Measurements from ENCODE around the gene PRKACB. TPM values are rescaled to one million over a fixed set of nuclear protein-coding genes. Genes with fewer than 3 reads are reported as not detected.
"Not testable (repeated sequence)": the region's sequence is repeated elsewhere in the genome, so short reads cannot be mapped to it uniquely, and the experiment has no call there.

The PRKACB gene
- total and polyA plus RNA-seq, 8 donors: 22.4 to 54.9 (median 45.3) TPM

DNA sequence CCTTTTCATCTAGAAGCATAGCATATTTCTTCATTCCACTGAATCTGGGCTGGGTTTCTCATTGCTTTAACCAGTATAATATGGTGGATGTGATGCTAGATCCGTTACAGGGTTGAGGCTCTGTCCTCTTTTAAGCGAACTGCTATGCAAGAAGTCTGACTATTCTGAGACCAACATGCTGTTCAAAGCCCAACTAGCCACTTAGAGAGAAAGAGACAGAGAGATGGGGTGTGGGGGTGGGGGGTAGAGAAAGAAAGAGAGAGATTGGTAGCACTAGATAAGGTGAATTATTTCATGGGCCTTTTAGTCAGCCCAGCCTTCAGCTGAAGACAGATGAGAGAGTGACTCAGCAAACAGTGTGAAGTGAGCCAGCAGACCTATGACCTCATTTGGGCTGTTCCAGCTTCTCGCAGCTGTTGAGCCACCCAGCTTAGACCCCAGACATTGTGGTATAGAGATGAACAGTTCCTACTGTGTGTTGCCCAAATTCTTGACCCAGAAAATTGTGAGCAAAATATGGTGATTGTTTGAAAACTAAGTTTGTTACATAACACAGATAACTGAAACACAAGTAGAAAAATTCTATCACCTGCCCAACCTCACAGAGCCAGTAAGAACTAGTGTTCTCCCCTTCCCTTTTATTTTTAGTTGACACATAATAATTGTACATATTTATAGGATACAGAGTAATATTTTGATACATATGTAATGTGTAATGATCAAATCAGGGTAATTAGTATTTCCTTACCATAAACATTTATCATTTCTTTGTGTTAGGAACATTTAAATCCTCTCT lies 40.7 kb upstream of the PRKACB start:
- no peak overlapping the region for H3K4me3 ChIP-seq
- ATAC-seq (peak; percentile 92), DNase-seq (peak in 2 of 4 donors; percentile 5 to 23)

DNA sequence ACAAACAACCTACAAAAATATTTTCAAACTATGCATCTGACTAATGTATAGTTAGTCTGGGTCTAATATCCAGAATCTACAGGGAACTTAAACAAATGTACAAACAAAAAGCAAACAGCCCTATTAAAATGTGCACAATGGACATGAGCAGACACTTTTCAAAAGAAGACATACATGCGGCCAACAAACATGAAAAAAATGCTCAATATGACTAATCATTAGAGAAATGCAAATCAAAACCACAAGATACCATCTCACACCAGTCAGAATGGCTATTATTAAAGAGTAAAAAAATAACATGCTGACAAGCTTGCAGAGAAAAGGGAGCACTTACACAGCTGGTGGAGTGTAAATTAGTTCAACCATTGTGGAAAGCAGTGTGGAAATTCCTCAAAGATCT lies 36.5 kb upstream of the PRKACB start:
- H3K36me3 ChIP-seq; ATAC-seq; H3K4me1 ChIP-seq; H3K9me3 ChIP-seq; H3K27me3 ChIP-seq; H3K27ac ChIP-seq; DNase-seq; intact Hi-C loops (cut with DNase I); H3K4me3 ChIP-seq: not testable (repeated sequence)

More for the DNA sequence above, 40.7 kb upstream of the PRKACB start:
- no peaks in the 10 kb centered on the region for H3K36me3 ChIP-seq
- no peaks in the 10 kb centered on the region for H3K27me3 ChIP-seq
- intact Hi-C loops (cut with DNase I): no loop called here
- H3K9me3 ChIP-seq: peaks cover 0 to 4% of the 10 kb centered on the region in 2 donors
- H3K4me1 ChIP-seq: no peaks in the 10 kb centered on the region
- H3K27ac ChIP-seq: no peak overlapping the region
- TF ChIP-seq, protein P1, sequence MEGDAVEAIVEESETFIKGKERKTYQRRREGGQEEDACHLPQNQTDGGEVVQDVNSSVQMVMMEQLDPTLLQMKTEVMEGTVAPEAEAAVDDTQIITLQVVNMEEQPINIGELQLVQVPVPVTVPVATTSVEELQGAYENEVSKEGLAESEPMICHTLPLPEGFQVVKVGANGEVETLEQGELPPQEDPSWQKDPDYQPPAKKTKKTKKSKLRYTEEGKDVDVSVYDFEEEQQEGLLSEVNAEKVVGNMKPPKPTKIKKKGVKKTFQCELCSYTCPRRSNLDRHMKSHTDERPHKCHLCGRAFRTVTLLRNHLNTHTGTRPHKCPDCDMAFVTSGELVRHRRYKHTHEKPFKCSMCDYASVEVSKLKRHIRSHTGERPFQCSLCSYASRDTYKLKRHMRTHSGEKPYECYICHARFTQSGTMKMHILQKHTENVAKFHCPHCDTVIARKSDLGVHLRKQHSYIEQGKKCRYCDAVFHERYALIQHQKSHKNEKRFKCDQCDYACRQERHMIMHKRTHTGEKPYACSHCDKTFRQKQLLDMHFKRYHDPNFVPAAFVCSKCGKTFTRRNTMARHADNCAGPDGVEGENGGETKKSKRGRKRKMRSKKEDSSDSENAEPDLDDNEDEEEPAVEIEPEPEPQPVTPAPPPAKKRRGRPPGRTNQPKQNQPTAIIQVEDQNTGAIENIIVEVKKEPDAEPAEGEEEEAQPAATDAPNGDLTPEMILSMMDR (IDR thresholded peaks at IDR 0.05): no peak

DNA sequence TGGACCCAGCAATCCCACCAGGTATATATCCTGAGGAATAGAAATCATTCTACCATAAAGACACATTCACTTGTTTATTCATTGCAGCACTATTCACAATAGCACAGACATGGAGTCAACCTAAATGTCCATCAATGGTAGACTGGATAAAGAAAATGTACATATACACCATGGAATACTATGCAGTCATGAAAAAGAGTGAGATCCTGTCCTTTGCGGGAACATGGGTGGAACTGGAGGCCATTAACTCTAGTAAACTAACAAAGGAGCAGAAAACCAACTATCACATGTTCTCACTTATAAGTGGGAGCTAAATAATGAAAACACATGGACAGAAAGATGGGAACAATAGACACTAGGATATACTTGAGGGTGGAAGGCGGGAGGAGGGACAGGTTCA lies 36.1 kb upstream of the PRKACB start:
- DNase-seq (no peak), ATAC-seq (no peak)
- Histone ChIP-seq H3K4me3 (no peak overlapping the region), H3K9me3 (peaks cover 0 to 4% of the 10 kb centered on the region in 2 donors), H3K27ac (no peak overlapping the region), H3K36me3 (no peaks in the 10 kb centered on the region), H3K27me3 (no peaks in the 10 kb centered on the region), H3K4me1 (no peaks in the 10 kb centered on the region)
- intact Hi-C loops (cut with DNase I): no loop called here
- TF ChIP-seq, protein P1 (IDR thresholded peaks at IDR 0.05): no peak

DNA sequence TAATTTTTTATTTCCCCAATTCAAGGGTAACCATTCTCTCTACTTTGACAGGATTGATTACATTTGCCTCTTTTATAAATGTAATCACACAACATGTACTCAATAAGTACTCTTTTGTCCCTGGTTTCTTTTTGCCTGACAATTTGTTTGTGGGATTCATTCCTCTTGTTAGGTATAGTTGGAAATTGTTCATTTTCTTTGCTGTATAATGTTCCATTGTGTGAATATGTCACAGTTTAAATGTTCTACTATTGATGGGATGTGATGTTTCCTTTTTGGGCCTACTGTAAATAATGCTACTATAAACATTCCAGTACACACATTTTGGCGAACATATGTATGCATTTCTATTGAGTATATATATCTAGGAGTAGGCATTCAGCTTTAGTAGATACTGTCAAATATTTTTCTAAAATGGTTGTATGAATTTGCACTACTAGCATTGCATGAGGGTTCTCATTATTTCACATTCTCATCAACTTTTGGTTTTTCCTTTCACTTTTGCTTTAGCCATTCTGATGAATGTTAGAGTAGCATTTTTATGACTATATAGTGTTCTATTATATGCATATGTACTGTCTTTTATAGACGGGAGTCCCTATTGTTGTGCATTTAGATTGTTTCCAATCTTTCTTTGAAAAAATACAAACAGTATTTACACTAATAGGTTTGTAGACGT lies 35.0 kb upstream of the PRKACB start:
- TF ChIP-seq, protein P1 (IDR thresholded peaks at IDR 0.05): no peak
- H3K9me3 ChIP-seq: peaks cover 0 to 4% of the 10 kb centered on the region in 2 donors
- no peaks in the 10 kb centered on the region for H3K4me1 ChIP-seq
- H3K36me3 ChIP-seq: no peaks in the 10 kb centered on the region
- no peaks in the 10 kb centered on the region for H3K27me3 ChIP-seq
- no peak overlapping the region for H3K27ac ChIP-seq
- DNase-seq (no peak), ATAC-seq (no peak)
- intact Hi-C loops (cut with DNase I): no loop called here
- H3K4me3 ChIP-seq: no peak overlapping the region

DNA sequence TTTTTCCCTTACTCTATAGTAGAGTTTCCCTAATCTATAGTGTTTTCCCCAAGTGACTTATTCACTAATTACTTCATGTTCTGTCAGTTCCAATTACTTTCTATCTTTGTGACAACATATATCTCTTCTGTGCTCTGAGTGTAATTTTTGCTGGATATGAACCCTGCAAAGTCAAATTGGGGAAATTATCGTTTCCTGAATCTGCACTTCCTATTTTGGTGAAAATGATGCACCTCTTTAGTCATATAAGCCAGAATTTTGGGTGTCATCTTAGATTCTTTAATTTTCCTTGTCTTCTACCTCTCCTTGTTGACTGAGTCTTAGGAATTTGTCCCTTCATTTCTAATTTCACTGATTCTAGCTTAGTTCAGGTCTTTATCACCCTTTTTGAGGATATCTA lies 33.4 kb upstream of the PRKACB start:
- Histone ChIP-seq H3K27me3 (no peaks in the 10 kb centered on the region), H3K4me1 (no peaks in the 10 kb centered on the region), H3K27ac (no peak overlapping the region), H3K4me3 (no peak overlapping the region), H3K36me3 (no peaks in the 10 kb centered on the region), H3K9me3 (peaks cover 0 to 4% of the 10 kb centered on the region in 2 donors)
- ATAC-seq (no peak), DNase-seq (no peak)
- TF ChIP-seq, protein P1 (IDR thresholded peaks at IDR 0.05): no peak
- intact Hi-C loops (cut with DNase I): no loop called here

Data from left lung (tissue), 10 donors.